Activated B cell treated with CpG ODN at 0.5 μM for 24 hours (primary cell): ENCODE measurements around the gene NAPSA. TPM values are rescaled to one million over a fixed set of nuclear protein-coding genes. Genes with fewer than 3 reads are reported as not detected.
"Not testable (repeated sequence)": the region's sequence is repeated elsewhere in the genome, so short reads cannot be mapped to it uniquely, and the experiment has no call there.

Experiments used
- ATAC-seq: fragments of 200-7000 bp; cut with Tn5 transposase; one replicate; pipeline ENCODE4 v1.10.0; 2021; ENCODE audit warnings: low read depth, mild to moderate bottlenecking, moderate library complexity
- CTCF ChIA-PET: fragments of 350-600 bp; sonication (Branson Sonifier 250); formaldehyde crosslinking; loops from one replicate; lab custom pipeline; 2021; ENCODE audit warnings: antibody characterized with exemption; lab: Charles Lee
- POLR2A ChIA-PET: fragments of 350-600 bp; sonication (Branson Sonifier 250); formaldehyde crosslinking; loops from one replicate; lab custom pipeline; 2021; ENCODE audit warnings: antibody characterized with exemption; lab: Charles Lee
- DNase-seq: peaks from one replicate; pipeline ENCODE4 v3.0.0; 2022
- H3K27ac Mint-ChIP-seq: one replicate; pipeline ENCODE4 v1.8.0; 2020; ENCODE audit warnings: mixed read lengths
- H3K27me3 Mint-ChIP-seq: one replicate; pipeline ENCODE4 v1.8.0; 2021; ENCODE audit warnings: mixed read lengths
- H3K36me3 Mint-ChIP-seq: one replicate; pipeline ENCODE4 v1.8.0; 2021; ENCODE audit warnings: low read depth, mixed read lengths
- H3K4me1 Mint-ChIP-seq: one replicate; pipeline ENCODE4 v1.8.0; 2021; ENCODE audit warnings: mixed read lengths
- H3K4me3 Mint-ChIP-seq: one replicate; pipeline ENCODE4 v1.8.0; 2020; ENCODE audit warnings: mild to moderate bottlenecking, mixed read lengths
- H3K9me3 Mint-ChIP-seq: one replicate; pipeline ENCODE4 v1.8.0; 2020; ENCODE audit warnings: mixed read lengths
- CTCF ChIP-seq: fragments of 200-600 bp; IDR thresholded peaks from one replicate; pipeline ENCODE4 v1.8.0; 2022; ENCODE audit warnings: antibody characterized with exemption, mild to moderate bottlenecking
- intact Hi-C: fragments of 100-400 bp; cut with micrococcal nuclease; formaldehyde crosslinking; loops from one replicate; pipeline ENCODE4 v1.15.1; 2024
- total RNA-seq: library from RNA; stranded (reverse); gene quantifications from 2 replicates; pipeline ENCODE4 v1.2.3, GENCODE V29; 2022

Gene NAPSA
- total RNA-seq, 1 donor from 2014 or later, result 2.4 TPM

DNA sequence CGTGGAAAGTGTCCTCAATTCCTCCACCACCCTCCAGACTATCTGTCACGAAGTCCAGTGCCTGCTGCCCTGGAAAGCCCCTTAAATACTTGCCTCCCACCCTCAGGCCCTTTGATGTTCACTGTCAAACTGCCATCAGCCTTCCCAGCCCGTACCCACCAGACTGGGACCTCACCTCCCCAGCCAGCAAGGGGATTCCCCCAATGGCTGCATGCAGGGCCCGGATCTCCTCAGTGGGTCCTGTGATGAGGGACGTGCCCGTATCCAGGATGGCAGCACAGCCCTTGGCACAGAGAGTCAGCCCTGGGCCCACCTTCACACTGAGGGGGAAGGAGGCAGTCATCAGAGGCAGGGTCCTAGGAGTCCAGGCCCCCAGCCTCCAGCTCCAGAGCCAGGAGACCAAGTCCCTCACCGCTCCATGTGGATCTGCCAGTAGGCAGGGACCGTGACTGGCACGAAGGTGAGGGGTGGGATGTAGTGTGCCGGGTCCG, 6.1 kb downstream of the NAPSA start:
- no peak for TF ChIP-seq CTCF
- no peaks in the 10 kb centered on the region for H3K9me3 Mint-ChIP-seq
- intact Hi-C loops, result no loop called here
- H3K4me1 Mint-ChIP-seq, result peaks cover 64% of the 10 kb centered on the region
- DNase-seq (no peak), ATAC-seq (no peak)
- H3K4me3 Mint-ChIP-seq, result peak overlapping the region; percentile 91
- H3K36me3 Mint-ChIP-seq, result no peaks in the 10 kb centered on the region
- CTCF ChIA-PET, result interaction anchor here (3.0 kb wide), 1 partner anchor 8 kb away, joined by 26 read pairs; no protein-coding TSS in a partner anchor
- POLR2A ChIA-PET, result interaction anchor here (0.6 to 3.5 kb wide), 6 partner anchors 12 to 150 kb away, joined by 3 to 84 read pairs (median 20); partner anchors contain the start of genes KCNC3, NR1H2 and POLD1
- H3K27ac Mint-ChIP-seq, result peak overlapping the region; percentile 98
- H3K27me3 Mint-ChIP-seq, result no peaks in the 10 kb centered on the region

DNA sequence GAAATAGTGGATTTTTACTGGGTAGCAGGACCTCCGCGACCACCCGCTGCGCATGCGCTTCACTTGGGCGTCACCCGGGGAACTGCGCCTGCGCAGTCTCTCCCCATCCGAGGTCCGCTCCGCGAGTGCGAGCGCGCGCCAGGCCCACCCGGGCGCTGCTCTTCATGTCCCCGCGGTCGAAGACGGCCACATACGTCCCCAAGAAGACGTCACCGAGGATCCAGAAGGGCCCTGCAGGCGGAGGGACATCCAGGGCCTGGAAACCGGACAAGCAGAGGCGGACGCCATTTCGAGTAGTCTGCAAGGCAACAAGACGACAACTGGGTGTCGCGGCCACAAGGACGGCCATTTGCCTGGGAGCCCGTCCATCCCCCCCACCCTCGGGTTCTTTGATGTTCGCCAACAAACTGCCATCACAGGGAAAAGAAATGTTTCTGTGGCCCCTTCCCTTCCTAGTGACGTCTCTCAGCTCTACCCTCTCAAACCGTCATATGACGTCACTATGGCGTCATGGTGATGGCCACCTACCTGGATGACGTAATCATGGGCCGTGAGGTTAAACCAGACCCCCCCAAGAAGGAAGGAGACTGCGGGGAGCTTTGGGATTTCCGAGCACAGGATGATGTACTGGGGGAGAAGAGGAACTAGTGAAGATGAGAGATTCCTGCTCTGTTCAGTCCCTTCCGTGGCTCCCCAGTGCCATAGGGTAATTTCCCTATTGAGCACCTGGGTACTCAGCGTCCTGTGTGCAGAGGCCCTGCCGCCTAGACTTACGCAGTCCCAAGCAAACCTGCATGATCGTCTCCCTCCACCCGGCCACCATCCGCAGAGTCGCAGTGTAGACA, 6.7 kb downstream of the NAPSA start:
- no peak for TF ChIP-seq CTCF
- CTCF ChIA-PET, result interaction anchor here (1.7 to 3.0 kb wide), 6 partner anchors 9 to 563 kb away, joined by 6 to 26 read pairs (median 14); partner anchors contain the start of gene KCNC3
- no peaks in the 10 kb centered on the region for H3K36me3 Mint-ChIP-seq
- peak overlapping the region; percentile 98 for H3K27ac Mint-ChIP-seq
- H3K4me1 Mint-ChIP-seq, result peaks cover 60% of the 10 kb centered on the region
- intact Hi-C loops, result no loop called here
- POLR2A ChIA-PET, result interaction anchor here (0.6 to 3.5 kb wide), 13 partner anchors 11 to 656 kb away, joined by 3 to 84 read pairs (median 27); partner anchors contain the start of genes JOSD2, KCNC3, NR1H2 and POLD1
- H3K27me3 Mint-ChIP-seq, result no peaks in the 10 kb centered on the region
- H3K4me3 Mint-ChIP-seq, result peak overlapping the region; percentile 91
- H3K9me3 Mint-ChIP-seq, result no peaks in the 10 kb centered on the region
- peak; percentile 72 for DNase-seq
- peak; percentile 22 for ATAC-seq

- no peak for TF ChIP-seq CTCF
- Mint-ChIP-seq H3K36me3 (no peaks in the 10 kb centered on the region), H3K9me3 (no peaks in the 10 kb centered on the region), H3K4me3 (peak overlapping the region; percentile 91), H3K27ac (peak overlapping the region; percentile 98), H3K27me3 (no peaks in the 10 kb centered on the region), H3K4me1 (peaks cover 54% of the 10 kb centered on the region)
- CTCF ChIA-PET, result interaction anchor here (0.9 to 3.0 kb wide), 19 partner anchors 10 to 564 kb away, joined by 3 to 33 read pairs (median 8); partner anchors contain the start of genes KCNC3, NR1H2 and SPIB
- DNase-seq, result peak; percentile 82
- POLR2A ChIA-PET, result interaction anchor here (0.5 to 3.5 kb wide), 33 partner anchors 10 to 478 kb away, joined by 3 to 84 read pairs (median 7); partner anchors contain the start of genes JOSD2, KCNC3, MYBPC2 and NR1H2
- ATAC-seq, result peak; percentile 82
- intact Hi-C loops, result loop anchor here (1.0 to 2.0 kb wide), 11 partner anchors 10 to 565 kb away; partner anchors contain the start of genes JOSD2, KCNC3 and NR1H2
Measured at GRCh38 chr19:50357178-50358100, 8.0 kb downstream of the NAPSA start.

GRCh38 chr19:50356691-50357177, 8.7 kb downstream of the NAPSA start:
- H3K36me3 Mint-ChIP-seq, result no peaks in the 10 kb centered on the region
- peaks cover 50% of the 10 kb centered on the region for H3K4me1 Mint-ChIP-seq
- TF ChIP-seq CTCF, result no peak
- H3K27me3 Mint-ChIP-seq, result no peaks in the 10 kb centered on the region
- H3K9me3 Mint-ChIP-seq, result no peaks in the 10 kb centered on the region
- ChIA-PET POLR2A (interaction anchor here (0.6 to 3.5 kb wide), 28 partner anchors 9 to 448 kb away, joined by 3 to 84 read pairs (median 8); partner anchors contain the start of genes JOSD2, KCNC3, MYBPC2 and NR1H2), CTCF (interaction anchor here (0.9 to 3.0 kb wide), 17 partner anchors 10 to 427 kb away, joined by 3 to 33 read pairs (median 8); partner anchors contain the start of genes KCNC3 and SPIB)
- H3K27ac Mint-ChIP-seq, result peak overlapping the region; percentile 98
- ATAC-seq (no peak), DNase-seq (no peak)
- intact Hi-C loops, result loop anchor here (1.0 to 2.0 kb wide), 11 partner anchors 9 to 566 kb away; partner anchors contain the start of genes JOSD2, KCNC3 and NR1H2
- peak overlapping the region; percentile 91 for H3K4me3 Mint-ChIP-seq

GRCh38 chr19:50353487-50353880, 12.0 kb downstream of the NAPSA start:
- peaks cover 46% of the 10 kb centered on the region for H3K4me1 Mint-ChIP-seq
- ChIA-PET CTCF (interaction anchor here (1.6 to 2.2 kb wide), 2 partner anchors 15 to 107 kb away, joined by 4 to 5 read pairs; no protein-coding TSS in a partner anchor), POLR2A (interaction anchor here (0.8 to 16.5 kb wide), 4 partner anchors 11 to 62 kb away, joined by 3 to 408 read pairs (median 5); partner anchors contain the start of genes KCNC3 and POLD1)
- H3K27ac Mint-ChIP-seq, DNase-seq, ATAC-seq, H3K4me3 Mint-ChIP-seq, H3K27me3 Mint-ChIP-seq, intact Hi-C loops, H3K9me3 Mint-ChIP-seq, H3K36me3 Mint-ChIP-seq: not testable (repeated sequence)
